B cell (primary cell): ENCODE data around the gene HYDIN.

Experiments
- EZH2 ChIP-seq: IDR thresholded peaks from 2 replicates; pipeline ENCODE4 v1.6.1; 2012; ENCODE audit warnings: borderline replicate concordance, low read depth, mild to moderate bottlenecking, moderate library complexity, low read length; ENCODE audit not compliant: insufficient read depth, poor library complexity, severe bottlenecking
- TF ChIP-seq, protein P1 (sequence below): fragments of 200-600 bp; IDR thresholded peaks from one replicate; pipeline ENCODE4 v1.8.0; 2022; ENCODE audit warnings: antibody characterized with exemption, mild to moderate bottlenecking

DNA sequence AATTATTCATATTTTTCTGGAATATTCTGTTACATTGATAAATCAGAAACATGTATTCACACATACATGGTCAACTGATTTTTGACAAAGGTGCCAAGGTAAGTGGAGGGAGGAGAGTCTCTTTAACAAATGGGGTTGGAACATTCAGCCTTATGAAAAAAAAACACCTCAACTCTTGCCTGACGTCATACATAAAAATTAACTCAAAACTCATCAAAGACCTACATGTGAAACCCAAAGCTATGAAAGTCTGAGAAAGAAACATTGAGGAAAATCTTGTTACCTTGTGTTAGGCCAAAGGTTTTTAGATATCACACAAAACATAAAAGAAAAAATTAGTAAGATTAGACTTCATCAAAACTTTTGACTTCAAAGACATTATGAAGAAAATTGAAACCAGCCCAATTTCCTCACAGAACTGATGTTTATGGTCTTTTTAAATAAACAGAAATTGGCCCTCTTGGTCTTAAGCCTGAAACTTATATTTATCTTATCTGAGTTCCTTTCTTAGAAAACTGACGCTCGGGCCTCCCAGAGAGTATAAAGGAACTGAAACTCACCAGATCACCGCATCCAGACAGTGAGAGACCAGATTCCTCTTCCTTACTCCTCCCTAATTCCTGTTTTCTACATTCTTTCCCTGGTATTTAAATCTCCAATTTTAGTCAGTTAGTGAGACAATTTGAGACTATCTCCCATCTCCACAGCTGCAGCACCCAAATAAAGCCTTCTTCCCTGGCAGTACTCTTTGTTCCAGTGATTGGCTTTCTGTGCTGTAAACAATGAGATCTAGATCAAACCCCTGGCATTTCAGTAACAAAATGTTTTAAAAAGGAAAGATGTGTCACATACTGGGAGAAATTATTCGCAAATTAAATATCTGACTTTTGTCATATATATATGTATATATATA is 4.0 kb downstream of the HYDIN start:
- TF ChIP-seq, protein P1, sequence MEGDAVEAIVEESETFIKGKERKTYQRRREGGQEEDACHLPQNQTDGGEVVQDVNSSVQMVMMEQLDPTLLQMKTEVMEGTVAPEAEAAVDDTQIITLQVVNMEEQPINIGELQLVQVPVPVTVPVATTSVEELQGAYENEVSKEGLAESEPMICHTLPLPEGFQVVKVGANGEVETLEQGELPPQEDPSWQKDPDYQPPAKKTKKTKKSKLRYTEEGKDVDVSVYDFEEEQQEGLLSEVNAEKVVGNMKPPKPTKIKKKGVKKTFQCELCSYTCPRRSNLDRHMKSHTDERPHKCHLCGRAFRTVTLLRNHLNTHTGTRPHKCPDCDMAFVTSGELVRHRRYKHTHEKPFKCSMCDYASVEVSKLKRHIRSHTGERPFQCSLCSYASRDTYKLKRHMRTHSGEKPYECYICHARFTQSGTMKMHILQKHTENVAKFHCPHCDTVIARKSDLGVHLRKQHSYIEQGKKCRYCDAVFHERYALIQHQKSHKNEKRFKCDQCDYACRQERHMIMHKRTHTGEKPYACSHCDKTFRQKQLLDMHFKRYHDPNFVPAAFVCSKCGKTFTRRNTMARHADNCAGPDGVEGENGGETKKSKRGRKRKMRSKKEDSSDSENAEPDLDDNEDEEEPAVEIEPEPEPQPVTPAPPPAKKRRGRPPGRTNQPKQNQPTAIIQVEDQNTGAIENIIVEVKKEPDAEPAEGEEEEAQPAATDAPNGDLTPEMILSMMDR = no peak
- no peak for TF ChIP-seq EZH2
